Stomach (tissue), 19 donors: ENCODE measurements around the gene M6PR. TPM values are rescaled to one million over a fixed set of nuclear protein-coding genes. Genes with fewer than 3 reads are reported as not detected.

Experiments used
- DNase-seq, 2 donors: peaks; one replicate each; pipeline versions ENCODE4 v3.0.0 to v3.0.0-alpha.2; 2013 to 2019
- H3K27ac ChIP-seq, 5 donors: fragments of 200-600 bp in 4 of 5; sonication (generic) in 4 of 5; one replicate each; pipeline ENCODE4 v1.5.1; 2013 to 2019; ENCODE audit warnings: mild to moderate bottlenecking in 1 of 5, moderate library complexity in 1 of 5
- H3K27me3 ChIP-seq, 3 donors: fragments of 200-600 bp; sonication (generic); one replicate each; pipeline ENCODE4 v1.5.1; 2017 to 2019; ENCODE audit warnings: mixed run types in 1 of 3
- H3K36me3 ChIP-seq, 4 donors: fragments of 200-600 bp; sonication (generic); 1 replicate in 3 of 4; 2 replicates in 1 of 4; pipeline ENCODE4 v1.5.1; 2016 to 2019
- H3K4me1 ChIP-seq, 4 donors: fragments of 200-600 bp; sonication (generic); one replicate each; pipeline ENCODE4 v1.5.1; 2016 to 2019
- H3K4me3 ChIP-seq, 4 donors: fragments of 200-600 bp; sonication (generic) in 3 of 4; one replicate each; pipeline ENCODE4 v1.5.1; 2016 to 2019; ENCODE audit warnings: mild to moderate bottlenecking in 1 of 4
- H3K9me3 ChIP-seq, 4 donors: fragments of 200-600 bp; sonication (generic); one replicate each; pipeline ENCODE4 v1.5.1; 2016 to 2019
- CTCF ChIP-seq, 7 experiments: fragments of 450-650 bp in 4 of 7; fragments of 200-600 bp in 3 of 7; sonication (generic) in 3 of 7; IDR thresholded peaks; one replicate each; pipeline ENCODE4 v1.5.1; 2016 to 2019; ENCODE audit warnings: antibody characterized with exemption in 7 of 7, control low read depth in 2 of 7, mild to moderate bottlenecking in 1 of 7
- EP300 ChIP-seq: sonication (generic); formaldehyde crosslinking; IDR thresholded peaks from one replicate; pipeline ENCODE4 v1.6.1; 2017; ENCODE audit warnings: antibody characterized with exemption
- POLR2A ChIP-seq, 4 donors: fragments of 450-650 bp; IDR thresholded peaks; one replicate each; pipeline ENCODE4 v1.6.1; 2016; ENCODE audit warnings: antibody characterized with exemption in 4 of 4, control low read depth in 2 of 4, mild to moderate bottlenecking in 1 of 4, moderate library complexity in 1 of 4
- POLR2AphosphoS5 ChIP-seq, 3 donors: sonication (generic); formaldehyde crosslinking; IDR thresholded peaks; one replicate each; pipeline ENCODE4 v1.6.1; 2016; ENCODE audit warnings: antibody characterized with exemption in 3 of 3
- WGBS, 5 donors: extraction: QIAGEN DNeasy Blood & Tissue Kit in 3 of 5; methylation state at CpG; one replicate each; pipeline versions ENCODE4 v1.1.5 to v1.1.7; 2013 to 2018; 5-methylcytosine and 5-hydroxymethylcytosine counted together
- intact Hi-C: fragments of 100-400 bp; cut with DNase I; formaldehyde crosslinking; loops from one replicate; pipeline ENCODE4 v1.15.1; 2023; ENCODE audit warnings: low total_unique reads
- long read RNA-seq, 10 donors: transcript quantifications; one replicate each; lab custom pipeline, GENCODE V29; 2026
- polyA plus RNA-seq, 3 donors: library from polyadenylated mRNA; stranded (reverse); fragments of 200-250 nt; gene quantifications; one replicate each; pipeline ENCODE4 v1.2.3, GENCODE V29; 2013
- total RNA-seq, 5 donors: library from RNA; depleted of rRNA; stranded (reverse); fragments of >200 nt; gene quantifications; one replicate each; pipeline versions ENCODE4 v1.1.0 to v1.2.3, GENCODE V29; 2014 to 2016
- donor health status: healthy with polysubstance abuse.
- donor health status: Bipolar disorder and iron deficiency.
- donor health status: healthy.

M6PR gene
- total RNA-seq (100 to 1,000 TPM in 2 of 5 donors, 10 to 100 TPM in 3; 33.3 to 155 (median 66.9) TPM), polyA plus RNA-seq (10 to 100 TPM; 20.9 to 50.1 (median 36.7) TPM)
- long read RNA-seq, donor 1, transcript M6PR-201 (7 exons, 2,756 nt), result major isoform, 8 of 8 reads
- long read RNA-seq, donor 1, partial matches to known transcripts, result 0 of 8 reads
- long read RNA-seq, donor 1, other reads (novel, unspliced or antisense), result 0 of 8 reads
- long read RNA-seq, donor 2, transcript M6PR-201 (7 exons, 2,756 nt), result major isoform, 14 of 14 reads
- long read RNA-seq, donor 2, partial matches to known transcripts, result 0 of 14 reads
- long read RNA-seq, donor 2, other reads (novel, unspliced or antisense), result 0 of 14 reads
- long read RNA-seq, donor 3, transcript M6PR-201 (7 exons, 2,756 nt), result major isoform, 7 of 8 reads
- long read RNA-seq, donor 3, partial matches to known transcripts, result 0 of 8 reads
- long read RNA-seq, donor 3, other reads (novel, unspliced or antisense), result 0 of 8 reads
- long read RNA-seq, donor 4, partial matches to known transcripts, result 0 of 3 reads
- long read RNA-seq, donor 4, other reads (novel, unspliced or antisense), result 0 of 3 reads
- long read RNA-seq, donor 5, transcript M6PR-201 (7 exons, 2,756 nt), result major isoform, 16 of 17 reads
- long read RNA-seq, donor 5, partial matches to known transcripts, result 0 of 17 reads
- long read RNA-seq, donor 5, other reads (novel, unspliced or antisense), result 0 of 17 reads
- long read RNA-seq, donor 6, transcript M6PR-201 (7 exons, 2,756 nt), result major isoform, 37 of 46 reads
- long read RNA-seq, donor 6, partial matches to known transcripts, result 6 of 46 reads
- long read RNA-seq, donor 6, other reads (novel, unspliced or antisense), result 0 of 46 reads
- long read RNA-seq, donor 7, transcript M6PR-201 (7 exons, 2,756 nt), result major isoform, 17 of 19 reads
- long read RNA-seq, donor 7, partial matches to known transcripts, result 0 of 19 reads
- long read RNA-seq, donor 7, other reads (novel, unspliced or antisense), result 0 of 19 reads
- long read RNA-seq, donor 8, transcript M6PR-201 (7 exons, 2,756 nt), result major isoform, 12 of 12 reads
- long read RNA-seq, donor 8, partial matches to known transcripts, result 0 of 12 reads
- long read RNA-seq, donor 8, other reads (novel, unspliced or antisense), result 0 of 12 reads
- long read RNA-seq, donor 9, transcript M6PR-201 (7 exons, 2,756 nt), result major isoform, 9 of 10 reads
- long read RNA-seq, donor 9, partial matches to known transcripts, result 0 of 10 reads
- long read RNA-seq, donor 9, other reads (novel, unspliced or antisense), result 0 of 10 reads
- long read RNA-seq, donor 10, transcript M6PR-201 (7 exons, 2,756 nt), result major isoform, 5 of 16 reads
- long read RNA-seq, donor 10, partial matches to known transcripts, result 11 of 16 reads
- long read RNA-seq, donor 10, other reads (novel, unspliced or antisense), result 0 of 16 reads

- H3K4me1 ChIP-seq, result peaks cover 13 to 43% (median 35%) of the 10 kb centered on the region in 4 donors
- no peaks in the 10 kb centered on the region for H3K27me3 ChIP-seq
- peak within 1 kb of the TSS; percentile 95 to 99 (median 97) for H3K27ac ChIP-seq
- DNase-seq, result peak; percentile 90 to 97
- intact Hi-C loops, result loop anchor here (5.0 kb wide), 1 partner anchor 93 kb away; no protein-coding TSS in a partner anchor
- no peak for TF ChIP-seq EP300
- peak; percentile 50 to 87 (median 82) for TF ChIP-seq POLR2AphosphoS5 (IDR thresholded peaks at IDR 0.05)
- TF ChIP-seq POLR2A (IDR thresholded peaks at IDR 0.05), result peak in 2 of 4 donors; percentile 22 to 25
- TF ChIP-seq CTCF (IDR thresholded peaks at IDR 0.05), result peak in 3 of 7 experiments; percentile 24 to 50 (median 35)
- peaks cover 7 to 20% (median 18%) of the 10 kb centered on the region in 4 donors for H3K36me3 ChIP-seq
- peak within 1 kb of the TSS; percentile 62 to 85 (median 79) for H3K4me3 ChIP-seq
- no peaks in the 10 kb centered on the region for H3K9me3 ChIP-seq
- 0 to 1% (median 0%) methylated on average over 39 to 66 of the region's 66 CpGs for WGBS, 5 donors
These were observed at the start of gene M6PR for GRCh38 chr12:8949342-8950220. TSS of gene M6PR (minus strand) at chr12:8949645. CDS start at chr12:8946404, 3,241 bp downstream.

GRCh38 chr12:8996682-8997405, 47.4 kb upstream of the M6PR start:
- Histone ChIP-seq H3K36me3 (no peaks in the 10 kb centered on the region), H3K27me3 (no peaks in the 10 kb centered on the region), H3K9me3 (no peaks in the 10 kb centered on the region), H3K4me1 (no peaks in the 10 kb centered on the region), H3K4me3 (no peak overlapping the region), H3K27ac (no peak overlapping the region)
- intact Hi-C loops, result no loop called here
- WGBS, 5 donors, result 71 to 80% (median 73%) methylated on average over 5 of the region's 5 CpGs
- DNase-seq, result peak in 1 of 2 donors; percentile 15
- TF ChIP-seq CTCF (IDR thresholded peaks at IDR 0.05), result no peak
- no peak for TF ChIP-seq POLR2AphosphoS5 (IDR thresholded peaks at IDR 0.05)
- TF ChIP-seq POLR2A (IDR thresholded peaks at IDR 0.05), result no peak
- TF ChIP-seq EP300, result no peak

GRCh38 chr12:8995021-8995775, 45.8 kb upstream of the M6PR start:
- intact Hi-C loops, result no loop called here
- H3K4me3 ChIP-seq, result no peak overlapping the region
- H3K9me3 ChIP-seq, result no peaks in the 10 kb centered on the region
- no peaks in the 10 kb centered on the region for H3K36me3 ChIP-seq
- DNase-seq, result no peak
- no peaks in the 10 kb centered on the region for H3K4me1 ChIP-seq
- TF ChIP-seq CTCF (IDR thresholded peaks at IDR 0.05), result no peak
- no peak for TF ChIP-seq POLR2A (IDR thresholded peaks at IDR 0.05)
- no peak for TF ChIP-seq POLR2AphosphoS5 (IDR thresholded peaks at IDR 0.05)
- no peak for TF ChIP-seq EP300
- no peak overlapping the region for H3K27ac ChIP-seq
- H3K27me3 ChIP-seq, result no peaks in the 10 kb centered on the region
- WGBS, 5 donors, result 81 to 90% (median 83%) methylated on average over 4 of the region's 4 CpGs
